ENCODE data around the gene ADAM12.
A peak's percentile ranks its signal among the peaks of the same experiment; 100 is the strongest.

ADAM12 gene

GRCh38 chr10:126422567-126422966 is 34.3 kb upstream of the ADAM12 start:
- H3K27ac Mint-ChIP-seq = no peak overlapping the region
- no peak overlapping the region for H3K4me3 Mint-ChIP-seq
- H3K9me3 Mint-ChIP-seq = peaks cover 28% of the 10 kb centered on the region
- TF ChIP-seq CTCF (IDR thresholded peaks at IDR 0.05; ENCODE audit: unreplicated experiment in 3 of 3) = no peak
- peaks cover 8% of the 10 kb centered on the region for H3K4me1 Mint-ChIP-seq
- no peaks in the 10 kb centered on the region for H3K36me3 Mint-ChIP-seq (ENCODE audit: low read depth)
- peaks cover 13% of the 10 kb centered on the region for H3K27me3 Mint-ChIP-seq (ENCODE audit: low read depth)

GRCh38 chr10:126421756-126422256 is 33.5 kb upstream of the ADAM12 start:
- Mint-ChIP-seq H3K4me1 (peaks cover 8% of the 10 kb centered on the region), H3K4me3 (peak overlapping the region in 1 of 3 experiments; percentile 8), H3K9me3 (peaks cover 28% of the 10 kb centered on the region), H3K27me3 (ENCODE audit: low read depth) (peaks cover 13% of the 10 kb centered on the region), H3K27ac (no peak overlapping the region), H3K36me3 (ENCODE audit: low read depth) (no peaks in the 10 kb centered on the region)
- no peak for TF ChIP-seq CTCF (IDR thresholded peaks at IDR 0.05; ENCODE audit: unreplicated experiment in 3 of 3)

- peaks cover 10% of the 10 kb centered on the region for H3K27me3 Mint-ChIP-seq (ENCODE audit: low read depth)
- no peak overlapping the region for H3K27ac Mint-ChIP-seq
- TF ChIP-seq CTCF (IDR thresholded peaks at IDR 0.05; ENCODE audit: unreplicated experiment in 3 of 3) = no peak
- peaks cover 8% of the 10 kb centered on the region for H3K4me1 Mint-ChIP-seq
- H3K36me3 Mint-ChIP-seq (ENCODE audit: low read depth) = no peaks in the 10 kb centered on the region
- no peak overlapping the region for H3K4me3 Mint-ChIP-seq
- H3K9me3 Mint-ChIP-seq = peaks cover 30% of the 10 kb centered on the region
These were observed 32.5 kb upstream of the ADAM12 start for GRCh38 chr10:126420567-126421300.

GRCh38 chr10:126417220-126417825 is 29.0 kb upstream of the ADAM12 start:
- Mint-ChIP-seq H3K27ac (no peak overlapping the region), H3K36me3 (ENCODE audit: low read depth) (no peaks in the 10 kb centered on the region), H3K4me1 (peaks cover 8% of the 10 kb centered on the region), H3K27me3 (ENCODE audit: low read depth) (peaks cover 3% of the 10 kb centered on the region), H3K4me3 (no peak overlapping the region), H3K9me3 (peaks cover 14% of the 10 kb centered on the region)
- no peak for TF ChIP-seq CTCF (IDR thresholded peaks at IDR 0.05; ENCODE audit: unreplicated experiment in 3 of 3)

- Mint-ChIP-seq H3K27ac (no peak overlapping the region), H3K27me3 (ENCODE audit: low read depth) (peaks cover 4% of the 10 kb centered on the region)
- no peak for TF ChIP-seq CTCF (IDR thresholded peaks at IDR 0.05; ENCODE audit: unreplicated experiment in 3 of 3)
These were observed 21.5 kb upstream of the ADAM12 start for GRCh38 chr10:126409821-126410220.

More at GRCh38 chr10:126409821-126410220, 21.5 kb upstream of the ADAM12 start:
- no peaks in the 10 kb centered on the region for H3K9me3 Mint-ChIP-seq
- H3K4me1 Mint-ChIP-seq = peaks cover 18% of the 10 kb centered on the region
- no peaks in the 10 kb centered on the region for H3K36me3 Mint-ChIP-seq (ENCODE audit: low read depth)
- H3K4me3 Mint-ChIP-seq = no peak overlapping the region

All from nephron (organoid).